Stimulated activated CD4-positive, alpha-beta T cell treated with anti-CD3 and anti-CD28 coated beads, Interleukin-1b, Interleukin-23, amount 100 ng/mL, for 1 hour (primary cell): Measurements from ENCODE around the gene KRTAP5-10.
"Not testable (repeated sequence)": the region's sequence is repeated elsewhere in the genome, so short reads cannot be mapped to it uniquely, and the experiment has no call there.

Experiments
- DNase-seq, 2 donors: peaks; one replicate each; pipeline ENCODE4 v3.0.0-alpha.2; 2020; ENCODE audit warnings: low read depth in 2 of 2

The KRTAP5-10 gene

GRCh38 chr11:71565263-71565662 lies at the start of gene KRTAP5-10:
TSS of gene KRTAP5-10 (plus strand) at chr11:71565563. CDS start at chr11:71565588, 25 bp downstream.
- DNase-seq: no peak

- DNase-seq: no peak
Measured at GRCh38 chr11:71518506-71519471, 46.6 kb upstream of the KRTAP5-10 start.

GRCh38 chr11:71519546-71519945 lies 45.8 kb upstream of the KRTAP5-10 start:
- no peak for DNase-seq

- DNase-seq: no peak
Measured at GRCh38 chr11:71525188-71525937, 40.0 kb upstream of the KRTAP5-10 start.

GRCh38 chr11:71525938-71526495 lies 39.3 kb upstream of the KRTAP5-10 start:
- DNase-seq: no peak

- DNase-seq: not testable (repeated sequence)
Measured at GRCh38 chr11:71526796-71527575, 38.4 kb upstream of the KRTAP5-10 start, which contains the start of gene KRTAP5-7. TSS of gene KRTAP5-7 (plus strand) at chr11:71527267. CDS start at chr11:71527301, 34 bp downstream.

- no peak for DNase-seq
Measured at GRCh38 chr11:71527576-71528210, 37.7 kb upstream of the KRTAP5-10 start.

GRCh38 chr11:71530602-71531001 lies 34.8 kb upstream of the KRTAP5-10 start:
- DNase-seq: no peak

GRCh38 chr11:71532036-71532610 lies 33.2 kb upstream of the KRTAP5-10 start:
- no peak for DNase-seq

GRCh38 chr11:71534711-71535608 lies 30.4 kb upstream of the KRTAP5-10 start:
- DNase-seq: not testable (repeated sequence)

- DNase-seq: no peak
Measured at GRCh38 chr11:71535825-71536224, 29.5 kb upstream of the KRTAP5-10 start.

GRCh38 chr11:71537537-71537936 lies 27.8 kb upstream of the KRTAP5-10 start:
- no peak for DNase-seq

- not testable (repeated sequence) for DNase-seq
Measured at GRCh38 chr11:71537977-71538665, 27.2 kb upstream of the KRTAP5-10 start, which contains the start of gene KRTAP5-8. TSS of gene KRTAP5-8 (plus strand) at chr11:71538025. CDS start at chr11:71538056, 31 bp downstream.

- DNase-seq: no peak
Measured at GRCh38 chr11:71538666-71538990, 26.7 kb upstream of the KRTAP5-10 start.

- no peak for DNase-seq
Measured at GRCh38 chr11:71539017-71539416, 26.3 kb upstream of the KRTAP5-10 start.

- not testable (repeated sequence) for DNase-seq
Measured at GRCh38 chr11:71539971-71540370, 25.4 kb upstream of the KRTAP5-10 start.

GRCh38 chr11:71540521-71541304 lies 24.6 kb upstream of the KRTAP5-10 start:
- not testable (repeated sequence) for DNase-seq

- DNase-seq: no peak
Measured at GRCh38 chr11:71542382-71542781, 23.0 kb upstream of the KRTAP5-10 start.
